Neural crest cell (in vitro differentiated cells): ENCODE measurements around the gene NDFIP1. TPM values are rescaled to one million over a fixed set of nuclear protein-coding genes. Genes with fewer than 3 reads are reported as not detected.
"Not testable (repeated sequence)": the region's sequence is repeated elsewhere in the genome, so short reads cannot be mapped to it uniquely, and the experiment has no call there.

Experiments used
- DNase-seq: peaks from one replicate; pipeline ENCODE4 v3.0.0; 2021; ENCODE audit warnings: low read depth, mixed read lengths, low spot score
- H3K27ac Mint-ChIP-seq: one replicate; pipeline ENCODE4 v1.8.0; 2021; ENCODE audit warnings: mild to moderate bottlenecking, mixed read lengths; ENCODE audit not compliant: unreplicated experiment
- H3K27me3 Mint-ChIP-seq: 2 replicates; pipeline ENCODE4 v1.8.0; 2021; ENCODE audit warnings: low read depth, mild to moderate bottlenecking, mixed read lengths
- H3K36me3 Mint-ChIP-seq: 2 replicates; pipeline ENCODE4 v1.8.0; 2021; ENCODE audit warnings: low read depth, mild to moderate bottlenecking, mixed read lengths
- H3K4me1 Mint-ChIP-seq: 2 replicates; pipeline ENCODE4 v1.8.0; 2021; ENCODE audit warnings: mixed read lengths
- H3K4me3 Mint-ChIP-seq: one replicate; pipeline ENCODE4 v1.8.0; 2021; ENCODE audit warnings: mild to moderate bottlenecking, mixed read lengths
- H3K9me3 Mint-ChIP-seq: 2 replicates; pipeline ENCODE4 v1.8.0; 2021; ENCODE audit warnings: mixed read lengths
- total RNA-seq: library from RNA; stranded (reverse); gene quantifications from 2 replicates; pipeline ENCODE4 v1.2.1, GENCODE V29; 2021
- TF ChIP-seq, protein P1 (sequence below): fragments of 200-600 bp; sonication (generic); conservative IDR thresholded peaks from 2 replicates; pipeline ENCODE4 v1.5.0; 2021; ENCODE audit warnings: antibody characterized with exemption, mild to moderate bottlenecking

Gene NDFIP1
- total RNA-seq, 1 donor from 2014 or later = 43.4 TPM

DNA sequence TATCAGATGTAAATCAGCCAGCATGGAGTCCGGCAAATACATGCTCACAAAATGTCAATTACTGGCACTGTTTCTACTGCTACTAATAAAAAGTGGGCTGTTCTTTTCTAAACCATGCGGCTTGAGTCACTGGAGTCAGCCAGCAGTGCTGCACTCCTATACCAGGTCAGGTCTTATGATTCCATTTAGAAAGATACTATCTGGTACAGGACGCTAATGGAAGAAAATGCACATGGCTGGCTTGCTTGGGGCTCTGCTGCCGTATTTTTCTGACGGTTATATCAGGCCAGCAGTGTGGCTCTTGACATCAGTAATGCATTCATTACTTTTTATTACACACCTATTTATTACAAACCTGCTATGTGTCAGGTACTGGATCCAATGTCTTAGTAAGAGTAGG, 74.3 kb downstream of the NDFIP1 start:
- Mint-ChIP-seq H3K36me3 (no peaks in the 10 kb centered on the region), H3K27me3 (no peaks in the 10 kb centered on the region), H3K4me3 (no peak overlapping the region), H3K4me1 (peaks cover 18% of the 10 kb centered on the region), H3K9me3 (no peaks in the 10 kb centered on the region), H3K27ac (no peak overlapping the region)
- TF ChIP-seq, protein P1, sequence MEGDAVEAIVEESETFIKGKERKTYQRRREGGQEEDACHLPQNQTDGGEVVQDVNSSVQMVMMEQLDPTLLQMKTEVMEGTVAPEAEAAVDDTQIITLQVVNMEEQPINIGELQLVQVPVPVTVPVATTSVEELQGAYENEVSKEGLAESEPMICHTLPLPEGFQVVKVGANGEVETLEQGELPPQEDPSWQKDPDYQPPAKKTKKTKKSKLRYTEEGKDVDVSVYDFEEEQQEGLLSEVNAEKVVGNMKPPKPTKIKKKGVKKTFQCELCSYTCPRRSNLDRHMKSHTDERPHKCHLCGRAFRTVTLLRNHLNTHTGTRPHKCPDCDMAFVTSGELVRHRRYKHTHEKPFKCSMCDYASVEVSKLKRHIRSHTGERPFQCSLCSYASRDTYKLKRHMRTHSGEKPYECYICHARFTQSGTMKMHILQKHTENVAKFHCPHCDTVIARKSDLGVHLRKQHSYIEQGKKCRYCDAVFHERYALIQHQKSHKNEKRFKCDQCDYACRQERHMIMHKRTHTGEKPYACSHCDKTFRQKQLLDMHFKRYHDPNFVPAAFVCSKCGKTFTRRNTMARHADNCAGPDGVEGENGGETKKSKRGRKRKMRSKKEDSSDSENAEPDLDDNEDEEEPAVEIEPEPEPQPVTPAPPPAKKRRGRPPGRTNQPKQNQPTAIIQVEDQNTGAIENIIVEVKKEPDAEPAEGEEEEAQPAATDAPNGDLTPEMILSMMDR = no peak
- DNase-seq = no peak

DNA sequence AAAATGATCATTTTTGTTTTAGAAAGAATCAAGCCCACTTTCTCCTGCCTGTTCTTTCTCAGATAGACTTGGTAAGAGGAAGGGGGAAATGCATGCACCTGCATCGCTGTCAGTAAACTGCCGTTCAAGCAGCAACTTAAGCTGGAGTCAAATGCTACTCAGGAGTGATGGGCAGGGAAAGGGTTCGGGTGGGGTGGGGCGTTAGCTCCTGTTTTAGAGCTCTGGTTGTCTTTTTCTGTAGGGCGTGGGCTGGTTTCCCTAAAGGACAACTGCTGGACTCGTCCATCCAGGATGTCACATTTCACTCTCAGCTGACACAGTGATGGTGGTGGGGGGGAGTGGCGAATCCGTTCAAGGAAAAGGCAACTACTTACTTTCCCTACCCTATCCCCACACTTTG, 75.0 kb downstream of the NDFIP1 start:
- Mint-ChIP-seq H3K36me3 (no peaks in the 10 kb centered on the region), H3K4me3 (no peak overlapping the region), H3K4me1 (peaks cover 18% of the 10 kb centered on the region), H3K27ac (no peak overlapping the region), H3K9me3 (no peaks in the 10 kb centered on the region), H3K27me3 (no peaks in the 10 kb centered on the region)
- no peak for DNase-seq
- TF ChIP-seq, protein P1 = no peak

DNA sequence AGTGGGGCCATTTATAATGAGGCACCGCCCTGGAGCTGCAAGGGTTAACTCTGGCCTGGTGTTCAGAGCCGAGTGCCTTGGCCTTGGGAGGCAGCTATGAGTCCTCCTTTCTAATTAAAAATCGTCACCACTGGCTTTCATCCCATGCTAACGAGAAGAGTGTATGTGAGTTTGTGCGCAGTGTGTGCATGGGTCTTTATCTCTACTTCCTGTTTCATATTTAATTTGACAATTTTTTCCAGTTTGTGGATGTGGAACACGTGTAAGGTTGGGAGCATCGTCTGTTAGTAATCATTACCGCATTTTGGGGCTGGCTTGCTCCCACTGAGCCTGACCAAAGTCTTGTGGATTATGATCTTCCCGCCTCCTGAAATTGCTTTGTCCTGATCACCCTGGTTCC, 76.4 kb downstream of the NDFIP1 start:
- Mint-ChIP-seq H3K27me3 (no peaks in the 10 kb centered on the region), H3K4me1 (peaks cover 18% of the 10 kb centered on the region), H3K36me3 (no peaks in the 10 kb centered on the region), H3K9me3 (no peaks in the 10 kb centered on the region), H3K4me3 (no peak overlapping the region), H3K27ac (no peak overlapping the region)
- no peak for DNase-seq
- TF ChIP-seq, protein P1 = no peak

DNA sequence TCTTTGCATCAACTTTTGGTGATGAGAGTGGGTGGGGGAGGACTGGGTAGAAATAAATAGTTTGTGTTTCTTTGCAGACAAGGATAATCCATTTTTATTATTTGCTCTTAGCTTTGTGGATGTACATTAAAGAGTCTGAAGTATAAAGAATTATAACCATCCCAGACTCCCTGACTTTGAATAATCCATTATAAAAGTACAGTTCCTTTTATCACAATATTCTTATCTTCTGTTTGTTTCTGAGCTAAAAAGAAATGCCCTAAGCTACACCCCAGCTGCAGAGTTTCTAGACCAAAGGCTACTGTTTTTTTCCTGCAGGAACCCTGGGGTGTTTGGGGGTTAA, 77.9 kb downstream of the NDFIP1 start:
- no peak overlapping the region for H3K27ac Mint-ChIP-seq
- H3K4me3 Mint-ChIP-seq = no peak overlapping the region
- TF ChIP-seq, protein P1 = no peak

DNA sequence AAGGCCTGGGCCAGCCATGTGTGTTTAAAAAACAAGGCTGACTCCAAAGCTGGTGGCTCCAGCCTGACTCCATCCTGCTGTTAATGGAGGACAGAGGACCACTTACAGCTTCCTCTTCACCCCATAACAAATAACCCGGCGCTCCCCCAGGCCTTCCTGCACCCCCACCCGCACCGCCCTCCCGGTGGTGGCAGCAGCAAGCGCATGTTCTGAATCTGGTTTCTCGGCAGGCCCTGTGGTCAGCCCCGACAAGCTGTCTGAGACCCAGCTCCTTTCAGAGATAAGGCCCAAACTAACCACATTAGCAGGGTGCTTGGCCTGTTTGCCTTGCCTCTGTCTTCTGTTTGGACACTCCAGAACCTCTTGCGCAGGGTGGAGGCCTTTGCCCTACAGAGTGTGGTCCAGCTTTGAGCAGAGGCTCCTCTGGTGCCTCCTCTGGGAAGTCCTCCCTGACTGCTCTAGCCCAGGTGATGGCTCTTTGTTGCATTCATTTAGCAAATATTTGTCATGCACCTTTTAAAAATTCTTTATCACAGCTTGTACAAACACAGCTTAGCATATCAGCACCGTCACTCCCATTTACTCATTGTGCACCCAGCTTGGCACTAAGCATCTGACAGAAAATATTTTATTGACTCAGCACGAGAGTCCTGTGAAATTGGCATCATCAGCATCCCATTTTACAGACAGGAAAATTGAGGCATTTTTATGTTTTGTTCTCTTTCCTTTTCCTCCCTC, 78.4 kb downstream of the NDFIP1 start:
- Mint-ChIP-seq H3K4me3 (no peak overlapping the region), H3K9me3 (no peaks in the 10 kb centered on the region), H3K27me3 (no peaks in the 10 kb centered on the region), H3K4me1 (peaks cover 21% of the 10 kb centered on the region), H3K27ac (no peak overlapping the region), H3K36me3 (no peaks in the 10 kb centered on the region)
- TF ChIP-seq, protein P1 = no peak
- DNase-seq = no peak

More for the DNA sequence above, 77.9 kb downstream of the NDFIP1 start:
- Mint-ChIP-seq H3K36me3 (no peaks in the 10 kb centered on the region), H3K27me3 (no peaks in the 10 kb centered on the region), H3K4me1 (peaks cover 18% of the 10 kb centered on the region), H3K9me3 (no peaks in the 10 kb centered on the region)
- DNase-seq = no peak

DNA sequence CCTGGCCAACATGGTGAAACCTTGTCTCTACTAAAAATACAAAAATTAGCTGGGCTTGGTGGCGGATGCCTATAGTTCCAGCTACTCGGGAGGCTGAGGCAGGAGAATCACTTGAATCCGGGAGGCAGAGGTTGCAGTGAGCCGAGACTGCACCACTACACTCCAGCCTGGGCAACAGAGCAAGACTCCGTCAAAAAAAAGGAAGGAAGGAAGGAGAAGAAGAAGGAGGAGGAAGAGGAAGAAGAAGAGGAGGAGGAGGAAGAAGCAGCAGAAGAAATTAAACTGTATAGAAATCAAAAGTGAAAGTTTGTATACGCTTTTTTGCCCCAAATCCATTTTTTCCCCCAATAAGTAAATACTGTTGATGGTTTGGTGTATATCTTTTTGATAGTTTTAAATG, 80.1 kb downstream of the NDFIP1 start:
- H3K4me3 Mint-ChIP-seq, H3K27ac Mint-ChIP-seq, H3K27me3 Mint-ChIP-seq: not testable (repeated sequence)

More for the DNA sequence above, 80.1 kb downstream of the NDFIP1 start:
- H3K9me3 Mint-ChIP-seq, H3K36me3 Mint-ChIP-seq, DNase-seq: not testable (repeated sequence)
- H3K4me1 Mint-ChIP-seq = peaks cover 23% of the 10 kb centered on the region
